Stromal cell of bone marrow (primary cell): ENCODE measurements around the gene CCNYL1.

Source experiments
- DNase-seq: peaks from one replicate; pipeline ENCODE4 v3.0.0-alpha.2; 2012; ENCODE audit warnings: low read depth

Gene CCNYL1

DNA sequence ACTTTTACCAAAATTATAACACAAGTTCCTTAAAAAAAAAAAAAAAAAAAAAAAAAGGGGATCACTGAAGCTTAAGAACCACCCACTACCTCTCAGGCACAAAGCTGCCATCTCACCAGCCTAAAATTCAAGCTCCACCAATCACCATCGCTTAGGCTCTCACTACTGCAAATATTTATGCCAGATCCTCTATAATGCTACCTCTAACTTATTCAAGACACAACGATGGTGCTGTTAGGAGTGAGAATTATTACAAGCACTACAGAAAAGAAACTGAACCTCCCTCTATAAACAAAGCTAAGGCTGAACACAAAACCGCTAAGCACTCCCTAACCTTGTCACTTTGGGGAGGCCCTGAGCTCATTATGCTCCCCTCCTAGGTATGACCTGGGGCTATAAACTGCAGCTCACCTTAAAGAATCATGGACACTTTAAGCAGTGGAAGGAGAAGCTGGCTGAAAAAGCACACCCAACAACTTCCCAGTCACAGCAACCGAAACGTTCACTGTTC, 54.7 kb downstream of the CCNYL1 start:
- DNase-seq: no peak

DNA sequence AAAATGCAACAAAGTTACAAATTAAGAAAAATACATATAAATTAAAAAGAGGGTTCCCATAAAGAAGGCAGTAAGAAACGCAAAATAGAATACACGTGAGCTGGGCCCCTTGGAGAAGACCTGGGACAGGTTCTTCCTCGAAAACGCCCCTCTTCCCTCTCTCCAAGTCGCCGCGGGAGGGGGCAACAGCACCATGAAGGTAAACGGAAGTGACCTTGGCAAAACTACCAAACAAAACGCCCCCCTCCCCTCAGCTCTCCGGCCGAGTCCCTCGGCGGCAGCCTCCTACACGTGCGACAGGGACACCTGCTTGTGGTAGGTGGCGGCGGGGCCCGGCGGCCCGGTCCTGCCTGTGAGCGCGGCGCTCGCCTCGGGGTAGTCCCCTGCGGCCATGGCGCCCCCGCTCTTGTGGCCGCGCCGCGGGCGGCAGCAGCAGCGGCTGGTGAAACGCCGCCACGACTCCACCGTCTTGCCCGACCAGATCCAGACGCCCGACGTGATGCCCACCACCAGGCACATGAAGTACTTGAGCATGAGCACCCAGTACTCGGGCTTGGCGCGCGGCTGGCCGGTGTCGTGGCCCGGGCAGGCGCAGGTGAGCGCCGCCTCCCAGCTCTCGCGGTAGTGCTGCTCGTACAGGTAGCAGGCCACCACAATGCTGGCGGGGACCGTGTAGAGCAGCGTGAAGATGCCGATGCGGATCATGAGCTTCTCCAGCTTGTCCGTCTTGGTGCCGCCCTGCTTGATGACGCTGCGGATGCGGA, 55.4 kb downstream of the CCNYL1 start:
- DNase-seq: no peak

DNA sequence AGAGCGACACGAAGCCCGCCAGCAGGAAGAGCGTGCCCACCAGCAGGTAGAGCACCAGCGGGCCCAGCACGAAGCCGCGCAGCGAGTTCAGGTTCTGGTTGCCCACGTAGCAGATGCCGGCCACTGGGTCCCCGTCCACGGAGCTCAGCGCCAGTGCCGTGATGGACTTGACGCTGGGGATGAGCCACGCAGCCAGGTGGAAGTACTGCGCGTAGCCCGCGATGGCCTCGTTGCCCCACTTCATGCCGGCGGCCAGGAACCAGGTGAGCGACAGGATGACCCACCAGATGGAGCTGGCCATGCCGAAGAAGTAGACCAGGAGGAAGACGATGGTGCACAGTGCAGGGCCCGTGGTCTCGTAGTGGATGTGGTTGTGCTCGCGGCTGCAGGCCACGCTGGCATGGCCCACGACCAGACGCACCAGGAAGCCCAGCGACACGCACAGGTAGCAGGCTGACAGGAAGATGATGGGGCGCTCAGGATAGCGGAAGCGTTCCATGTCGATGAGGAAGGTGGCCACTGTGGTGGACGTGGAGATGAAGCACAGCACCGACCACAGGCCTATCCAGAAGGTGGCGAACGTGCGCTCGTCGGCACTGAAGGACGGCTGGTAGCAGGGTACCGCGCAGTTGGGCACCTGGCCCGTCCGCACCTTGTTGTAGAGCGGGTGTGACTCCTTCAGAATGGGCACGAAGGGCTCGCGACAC, 56.2 kb downstream of the CCNYL1 start:
- no peak for DNase-seq

- DNase-seq: no peak
Measured at GRCh38 chr2:207768168-207768865, 56.9 kb downstream of the CCNYL1 start.

GRCh38 chr2:207768866-207769596, 57.6 kb downstream of the CCNYL1 start:
- DNase-seq: no peak

DNA sequence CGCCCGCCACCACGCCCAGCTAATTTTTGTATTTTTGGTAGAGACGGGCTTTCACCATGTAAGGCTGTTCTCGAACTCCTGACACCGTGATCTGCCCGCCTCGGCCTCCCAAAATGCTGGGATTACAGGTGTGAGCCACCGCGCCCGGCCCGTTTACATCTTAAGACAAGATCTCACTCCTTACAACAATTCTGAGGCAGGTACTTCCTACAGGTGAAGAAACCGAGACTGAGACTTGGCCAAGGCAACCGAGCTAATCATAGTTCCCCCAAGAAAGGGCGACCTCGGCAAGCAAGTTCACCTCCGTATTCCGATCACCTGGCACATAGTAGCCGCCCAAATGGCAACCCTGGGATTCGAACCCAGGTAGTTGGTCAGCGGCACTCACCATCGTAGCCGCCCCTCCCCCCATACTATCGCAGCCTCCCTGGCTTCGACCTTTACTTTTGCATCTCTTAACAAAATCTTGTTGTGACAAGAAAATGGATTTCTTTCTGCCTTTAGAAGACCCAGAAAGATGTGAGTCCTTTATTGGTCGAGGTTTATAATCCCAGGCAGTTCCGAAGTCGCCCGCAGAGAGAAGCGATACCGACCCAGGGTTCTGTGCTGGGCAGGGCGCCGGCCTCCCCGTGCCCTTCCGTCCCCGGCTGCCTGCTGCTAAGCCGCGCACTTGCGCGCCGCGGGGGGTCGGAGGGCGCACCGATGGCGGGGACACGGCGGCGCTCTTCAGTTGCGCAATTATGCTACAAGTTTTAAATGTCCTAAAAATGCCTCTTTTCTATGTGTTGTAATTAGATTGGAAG, 59.4 kb downstream of the CCNYL1 start:
- no peak for DNase-seq

DNA sequence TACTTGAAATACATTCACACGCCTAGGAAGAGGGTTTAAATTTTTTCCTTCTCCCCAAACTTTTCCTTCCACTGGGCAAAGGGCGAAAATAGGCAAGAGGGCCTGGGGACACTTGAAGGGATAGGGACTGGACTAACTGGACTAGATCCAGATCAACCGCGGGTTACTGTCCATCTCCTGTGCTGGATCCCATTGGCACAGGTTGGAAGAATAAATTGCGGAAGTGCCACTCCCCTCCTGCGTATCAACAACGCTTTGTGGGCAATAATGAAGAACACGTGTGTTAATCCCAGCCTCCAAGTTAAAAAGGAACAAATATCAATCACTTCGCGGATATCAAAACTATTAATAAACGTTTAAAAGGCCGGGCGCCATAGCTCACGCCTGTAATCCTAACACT, 60.0 kb downstream of the CCNYL1 start:
- no peak for DNase-seq

GRCh38 chr2:207772081-207772843, 60.8 kb downstream of the CCNYL1 start:
- no peak for DNase-seq

GRCh38 chr2:207772844-207773205, 61.4 kb downstream of the CCNYL1 start:
- no peak for DNase-seq

- DNase-seq: no peak
Measured at GRCh38 chr2:207775473-207775872, 64.0 kb downstream of the CCNYL1 start.

DNA sequence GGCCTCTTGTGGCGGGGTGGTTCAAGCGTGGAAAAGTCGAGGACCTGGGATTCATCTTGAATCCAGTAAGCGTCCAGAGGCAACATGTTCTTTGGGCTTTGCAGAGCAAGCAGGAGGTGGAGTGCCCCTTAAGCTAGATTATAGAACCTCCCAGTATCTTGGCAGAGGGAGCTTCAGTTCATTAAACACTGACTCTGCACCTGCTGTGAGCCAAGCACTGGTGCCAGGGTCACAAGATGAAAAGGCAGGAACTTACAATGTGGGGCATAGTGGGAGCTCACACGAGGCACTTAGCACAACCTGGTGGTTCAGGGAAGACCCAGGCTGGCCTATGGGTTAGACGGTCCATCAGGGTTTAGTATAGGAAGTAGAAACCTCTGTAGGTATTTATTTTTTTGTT, 65.7 kb downstream of the CCNYL1 start:
- no peak for DNase-seq

GRCh38 chr2:207778298-207778882, 67.0 kb downstream of the CCNYL1 start:
- DNase-seq: no peak

- no peak for DNase-seq
Measured at GRCh38 chr2:207779523-207779922, 68.1 kb downstream of the CCNYL1 start.

DNA sequence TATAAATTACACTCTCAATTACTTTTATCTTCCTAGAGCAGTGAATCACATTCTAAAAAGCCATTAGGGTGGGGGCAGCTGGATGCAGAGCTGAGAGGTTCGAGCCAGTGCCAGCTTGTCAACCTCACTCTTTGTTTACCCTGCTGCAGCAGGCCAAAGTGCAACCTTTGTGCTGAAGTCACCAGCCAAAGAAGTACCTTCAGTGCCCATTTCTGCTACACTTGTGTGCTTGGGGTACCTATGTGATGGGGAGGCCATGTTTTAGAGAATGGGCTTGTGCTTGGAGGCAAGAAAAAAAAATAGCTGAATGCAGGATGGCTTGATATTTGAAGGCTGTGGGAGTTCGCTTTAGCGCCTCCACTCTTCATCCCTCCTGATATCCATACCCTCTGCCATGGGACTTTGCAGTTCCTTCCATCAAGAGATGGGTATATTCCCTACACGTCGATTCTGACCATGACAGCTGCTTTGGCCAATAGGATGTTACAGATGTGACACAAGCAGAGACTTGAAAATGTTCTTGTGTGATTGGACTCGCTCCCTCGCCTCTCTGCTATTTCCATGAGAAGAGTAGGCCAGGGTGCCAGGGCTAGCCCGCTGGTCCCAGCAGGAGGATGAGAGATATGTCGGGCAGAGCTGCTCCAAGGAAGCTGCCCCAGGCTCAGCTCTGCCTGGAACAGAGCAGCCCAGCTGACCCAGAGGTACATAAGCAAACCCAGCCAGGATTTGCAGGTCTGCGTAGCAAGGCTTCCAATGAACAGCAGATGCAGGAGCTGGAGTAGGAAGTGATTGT, 71.0 kb downstream of the CCNYL1 start:
- no peak for DNase-seq

- DNase-seq: no peak
Measured at GRCh38 chr2:207783514-207783913, 72.1 kb downstream of the CCNYL1 start.

- DNase-seq: no peak
Measured at GRCh38 chr2:207784898-207785297, 73.5 kb downstream of the CCNYL1 start.

DNA sequence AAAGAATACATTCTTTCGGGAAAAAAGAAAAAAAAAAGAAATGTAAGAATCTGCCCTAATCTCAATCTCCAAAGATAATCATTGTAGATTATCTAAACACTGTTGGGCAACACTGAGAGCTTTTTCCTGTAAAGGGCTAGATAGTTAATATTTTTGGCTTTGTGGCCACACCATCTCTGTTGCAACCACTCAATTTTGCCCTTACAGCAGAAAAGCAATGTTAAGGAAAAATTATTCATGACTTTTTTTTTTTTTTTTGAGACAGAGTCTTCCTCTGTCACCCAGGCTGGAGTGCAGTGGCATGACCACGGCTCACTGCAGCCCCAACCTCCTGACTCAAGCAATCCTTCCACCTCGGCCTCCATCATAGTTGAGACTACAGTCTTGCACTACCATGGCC, 75.6 kb downstream of the CCNYL1 start:
- DNase-seq: no peak

GRCh38 chr2:207787800-207788199, 76.4 kb downstream of the CCNYL1 start:
- no peak for DNase-seq

DNA sequence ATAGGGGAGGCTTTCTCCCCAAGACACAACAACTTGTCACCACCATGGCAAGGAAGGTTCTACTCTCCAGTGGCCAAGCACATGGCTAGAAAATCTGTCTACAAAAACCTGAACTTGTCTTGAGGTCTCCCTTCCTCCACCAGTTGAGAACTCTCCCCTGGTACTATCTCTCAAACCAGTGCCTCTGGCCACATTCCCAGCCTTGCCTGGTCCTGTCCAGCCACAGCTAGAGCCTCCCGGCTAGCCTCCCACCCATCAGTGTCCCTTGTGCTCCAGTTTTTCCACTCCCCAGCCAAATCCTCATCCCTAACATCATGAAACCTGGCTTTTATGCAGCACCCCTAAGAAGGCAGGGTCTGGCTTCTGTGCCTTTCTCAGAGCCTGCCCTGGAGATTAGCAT, 79.5 kb downstream of the CCNYL1 start:
- no peak for DNase-seq
